B cell (primary cell): ENCODE data around the gene ABHD2.
"Not testable (repeated sequence)": the region's sequence is repeated elsewhere in the genome, so short reads cannot be mapped to it uniquely, and the experiment has no call there.

Experiments
- EZH2 ChIP-seq: IDR thresholded peaks from 2 replicates; pipeline ENCODE4 v1.6.1; 2012; ENCODE audit warnings: borderline replicate concordance, low read depth, mild to moderate bottlenecking, moderate library complexity, low read length; ENCODE audit not compliant: insufficient read depth, poor library complexity, severe bottlenecking
- TF ChIP-seq, protein P1 (sequence below): fragments of 200-600 bp; IDR thresholded peaks from one replicate; pipeline ENCODE4 v1.8.0; 2022; ENCODE audit warnings: antibody characterized with exemption, mild to moderate bottlenecking

DNA sequence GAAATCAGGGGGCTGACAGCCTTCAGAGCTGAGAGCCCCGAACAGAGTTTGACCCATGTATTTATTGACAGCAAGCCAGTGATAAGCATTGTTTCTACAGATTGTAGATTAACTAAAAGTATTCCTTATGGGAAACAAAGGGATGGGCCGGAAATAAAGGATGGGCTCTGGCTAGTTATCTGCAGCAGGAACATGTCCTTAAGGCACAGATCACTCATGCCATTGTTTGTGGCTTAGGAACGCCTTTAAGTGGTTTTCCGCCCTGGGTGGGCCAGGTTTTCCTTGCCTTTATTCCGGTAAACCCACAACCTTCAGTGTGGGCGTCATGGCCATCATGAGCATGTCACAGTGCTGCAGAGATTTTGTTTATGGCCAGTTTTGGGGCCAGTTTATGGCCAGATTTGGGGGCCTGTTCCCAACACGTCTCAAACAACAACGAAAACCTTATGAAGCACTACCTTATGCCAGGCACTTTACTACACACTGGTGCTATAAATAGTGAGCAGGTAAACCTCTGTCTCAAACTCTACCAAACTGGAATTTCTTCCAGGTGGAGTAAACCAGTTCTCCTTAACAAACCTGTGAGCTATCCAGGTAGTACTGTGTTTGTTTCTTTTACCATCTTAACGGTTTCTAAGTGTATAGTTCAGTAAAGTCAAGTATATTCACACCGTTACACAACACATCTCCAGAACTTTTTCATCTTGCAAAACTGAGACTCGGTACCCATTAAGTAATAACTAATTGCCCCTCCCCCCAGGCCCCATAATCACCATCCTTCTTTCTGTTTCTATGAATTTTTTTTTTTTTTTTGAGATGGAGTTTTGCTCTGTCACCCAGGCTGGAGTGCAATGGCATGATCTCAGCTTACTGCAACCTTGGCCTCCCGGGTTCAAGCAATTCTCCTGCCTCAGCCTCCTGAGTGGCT, 151.9 kb downstream of the ABHD2 start:
- TF ChIP-seq, protein P1, sequence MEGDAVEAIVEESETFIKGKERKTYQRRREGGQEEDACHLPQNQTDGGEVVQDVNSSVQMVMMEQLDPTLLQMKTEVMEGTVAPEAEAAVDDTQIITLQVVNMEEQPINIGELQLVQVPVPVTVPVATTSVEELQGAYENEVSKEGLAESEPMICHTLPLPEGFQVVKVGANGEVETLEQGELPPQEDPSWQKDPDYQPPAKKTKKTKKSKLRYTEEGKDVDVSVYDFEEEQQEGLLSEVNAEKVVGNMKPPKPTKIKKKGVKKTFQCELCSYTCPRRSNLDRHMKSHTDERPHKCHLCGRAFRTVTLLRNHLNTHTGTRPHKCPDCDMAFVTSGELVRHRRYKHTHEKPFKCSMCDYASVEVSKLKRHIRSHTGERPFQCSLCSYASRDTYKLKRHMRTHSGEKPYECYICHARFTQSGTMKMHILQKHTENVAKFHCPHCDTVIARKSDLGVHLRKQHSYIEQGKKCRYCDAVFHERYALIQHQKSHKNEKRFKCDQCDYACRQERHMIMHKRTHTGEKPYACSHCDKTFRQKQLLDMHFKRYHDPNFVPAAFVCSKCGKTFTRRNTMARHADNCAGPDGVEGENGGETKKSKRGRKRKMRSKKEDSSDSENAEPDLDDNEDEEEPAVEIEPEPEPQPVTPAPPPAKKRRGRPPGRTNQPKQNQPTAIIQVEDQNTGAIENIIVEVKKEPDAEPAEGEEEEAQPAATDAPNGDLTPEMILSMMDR = not testable (repeated sequence)
- not testable (repeated sequence) for TF ChIP-seq EZH2
